ENCODE data around the gene HRH3. TPM values are rescaled to one million over a fixed set of nuclear protein-coding genes. Genes with fewer than 3 reads are reported as not detected.

Gene HRH3
- total RNA-seq, 5 donors from 2014 or later (not counting 1 experiment from before 2014, with no cell fraction given): not detected

DNA sequence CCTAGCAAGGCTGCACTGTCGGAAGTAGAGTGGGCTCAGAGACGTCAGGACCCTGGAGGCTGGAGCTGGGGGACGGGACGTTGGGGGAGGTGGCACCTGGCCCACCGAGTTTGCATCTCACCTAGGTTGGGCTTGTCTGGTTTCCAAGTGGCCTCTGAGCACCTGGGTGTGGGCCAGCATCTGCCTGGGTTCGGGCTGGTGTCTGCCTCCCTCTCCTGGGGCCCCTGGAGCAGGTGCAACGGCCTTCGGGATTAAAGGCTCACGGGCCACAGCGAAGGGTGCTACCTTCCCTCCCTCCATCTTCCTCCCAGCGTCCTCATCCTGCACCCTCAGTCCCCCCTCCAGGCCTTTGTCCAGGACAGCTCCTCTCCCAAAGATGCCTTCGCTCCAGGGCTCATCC is 6.0 kb downstream of the HRH3 start:
- 56% methylated on average over 12 of the region's 12 CpGs for WGBS (ENCODE audit: insufficient coverage)
- peaks cover 0 to 81% of the 10 kb centered on the region in 2 experiments for H3K27me3 ChIP-seq (replicated peaks in 1 of 2; ENCODE audit: control insufficient read depth in 2 of 2, extremely low read depth in 1 of 2, insufficient read depth in 2 of 2, low read length in 1 of 2)
- no peaks in the 10 kb centered on the region for H3K36me3 Mint-ChIP-seq

GRCh38 chr20:62212299-62212698 is 7.8 kb downstream of the HRH3 start:
- Mint-ChIP-seq H3K4me3 (no peak overlapping the region), H3K9me3 (no peaks in the 10 kb centered on the region), H3K27ac (no peak overlapping the region), H3K27me3 (peaks cover 7 to 31% of the 10 kb centered on the region in 2 donors), H3K4me1 (no peaks in the 10 kb centered on the region), H3K36me3 (peaks cover under 1% of the 10 kb centered on the region)
- Histone ChIP-seq H3K27me3 (replicated peaks in 1 of 2; ENCODE audit: control insufficient read depth in 2 of 2, extremely low read depth in 1 of 2, insufficient read depth in 2 of 2, low read length in 1 of 2) (peaks cover 0 to 66% of the 10 kb centered on the region in 2 experiments), H3K4me1 (ENCODE audit: control insufficient read depth in 1 of 2, extremely low read depth in 1 of 2, insufficient read depth in 2 of 2, low read length in 2 of 2) (no peaks in the 10 kb centered on the region), H3K36me3 (ENCODE audit: control insufficient read depth in 2 of 2, extremely low read depth in 1 of 2, insufficient read depth in 1 of 2, low read length in 1 of 2) (no peaks in the 10 kb centered on the region), H3K4me3 (ENCODE audit: control insufficient read depth in 1 of 2, extremely low read depth in 1 of 2, low read length in 1 of 2) (no peak overlapping the region), H3K9me3 (no peaks in the 10 kb centered on the region), H3K27ac (ENCODE audit: low read length) (no peak overlapping the region)
- POLR2A ChIA-PET: no interaction called here
- DNase-seq (no peak), ATAC-seq (replicated peaks in 1 of 4) (no peak)
- CTCF ChIA-PET: no interaction called here
- 49% methylated on average over 10 of the region's 10 CpGs for WGBS (ENCODE audit: insufficient coverage)

More for the DNA sequence above, 6.0 kb downstream of the HRH3 start:
- Mint-ChIP-seq H3K27me3 (peaks cover 7 to 44% of the 10 kb centered on the region in 2 donors), H3K9me3 (no peaks in the 10 kb centered on the region), H3K4me3 (no peak overlapping the region), H3K27ac (no peak overlapping the region), H3K4me1 (peaks cover 0 to 3% (median 2%) of the 10 kb centered on the region in 3 donors)
- Histone ChIP-seq H3K4me3 (ENCODE audit: control insufficient read depth in 1 of 2, extremely low read depth in 1 of 2, low read length in 1 of 2) (no peak overlapping the region), H3K36me3 (ENCODE audit: control insufficient read depth in 2 of 2, extremely low read depth in 1 of 2, insufficient read depth in 1 of 2, low read length in 1 of 2) (no peaks in the 10 kb centered on the region), H3K27ac (ENCODE audit: low read length) (no peak overlapping the region), H3K9me3 (no peaks in the 10 kb centered on the region), H3K4me1 (ENCODE audit: control insufficient read depth in 1 of 2, extremely low read depth in 1 of 2, insufficient read depth in 2 of 2, low read length in 2 of 2) (peaks cover 0 to 2% of the 10 kb centered on the region in 2 experiments)
- ChIA-PET POLR2A (interaction anchor here in 1 of 2 donors (0.5 kb wide), 1 partner anchor 41 kb away, joined by 6 read pairs; no protein-coding TSS in a partner anchor), CTCF (no interaction called here)
- DNase-seq (no peak), ATAC-seq (replicated peaks in 1 of 4) (no peak)

DNA sequence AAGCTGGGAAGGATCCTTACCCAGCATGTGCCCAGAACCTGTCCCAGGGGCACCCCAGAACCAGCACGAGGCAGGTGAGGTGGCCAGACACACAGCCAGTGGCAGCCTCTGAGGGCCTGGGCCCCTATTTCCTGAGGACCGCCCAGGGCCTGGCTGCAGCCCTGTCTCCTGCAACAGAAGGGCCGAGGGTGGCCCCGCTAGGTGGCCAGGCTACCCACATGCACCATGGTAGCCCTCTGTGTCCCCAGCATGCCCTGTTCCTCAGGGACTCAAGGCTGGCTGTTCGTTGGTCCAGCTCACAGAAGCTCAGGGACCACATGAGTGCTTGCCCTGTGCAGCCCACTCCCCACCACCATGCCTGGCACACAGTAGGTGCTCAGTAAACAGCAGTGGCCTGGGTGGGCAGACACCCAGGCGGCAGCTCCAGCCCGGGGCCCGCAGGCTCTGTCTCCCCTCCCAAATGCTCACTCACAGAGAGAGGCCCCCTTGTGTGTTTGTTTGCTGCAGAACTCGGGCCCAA is 8.2 kb downstream of the HRH3 start:
- POLR2A ChIA-PET: no interaction called here
- CTCF ChIA-PET: no interaction called here
- Histone ChIP-seq H3K27ac (ENCODE audit: low read length) (no peak overlapping the region), H3K27me3 (replicated peaks in 1 of 2; ENCODE audit: control insufficient read depth in 2 of 2, extremely low read depth in 1 of 2, insufficient read depth in 2 of 2, low read length in 1 of 2) (peaks cover 0 to 62% of the 10 kb centered on the region in 2 experiments), H3K9me3 (no peaks in the 10 kb centered on the region), H3K4me1 (ENCODE audit: control insufficient read depth in 1 of 2, extremely low read depth in 1 of 2, insufficient read depth in 2 of 2, low read length in 2 of 2) (no peaks in the 10 kb centered on the region), H3K36me3 (ENCODE audit: control insufficient read depth in 2 of 2, extremely low read depth in 1 of 2, insufficient read depth in 1 of 2, low read length in 1 of 2) (no peaks in the 10 kb centered on the region), H3K4me3 (ENCODE audit: control insufficient read depth in 1 of 2, extremely low read depth in 1 of 2, low read length in 1 of 2) (no peak overlapping the region)
- Mint-ChIP-seq H3K27ac (no peak overlapping the region), H3K4me3 (no peak overlapping the region), H3K27me3 (peaks cover 4 to 27% of the 10 kb centered on the region in 2 donors), H3K36me3 (peaks cover 4% of the 10 kb centered on the region), H3K9me3 (no peaks in the 10 kb centered on the region), H3K4me1 (no peaks in the 10 kb centered on the region)
- WGBS (ENCODE audit: insufficient coverage): 75% methylated on average over 8 of the region's 9 CpGs
- ATAC-seq (replicated peaks in 1 of 4) (no peak), DNase-seq (no peak)

DNA sequence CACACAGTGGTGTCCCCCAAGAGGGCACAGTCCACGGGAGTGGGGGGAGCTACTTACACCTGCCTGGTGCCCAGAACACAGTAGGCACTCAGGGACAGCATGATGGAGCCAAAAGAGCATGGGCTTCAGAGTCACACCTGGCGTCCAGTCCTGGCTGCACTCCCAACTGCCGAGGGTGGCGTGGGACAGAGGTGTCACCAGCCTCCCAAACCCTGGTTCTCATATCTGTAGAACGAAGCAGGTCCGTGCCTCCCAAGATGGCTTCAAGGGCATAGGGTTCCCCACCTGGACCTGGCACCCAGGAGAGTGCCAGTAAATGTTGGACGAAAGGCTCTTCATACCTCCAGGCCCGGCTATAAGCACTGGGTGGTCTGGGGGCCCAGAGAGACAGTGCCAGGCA is 8.9 kb downstream of the HRH3 start:
- H3K27ac ChIP-seq (ENCODE audit: low read length): no peak overlapping the region
- no peak overlapping the region for H3K4me3 ChIP-seq (ENCODE audit: control insufficient read depth in 1 of 2, extremely low read depth in 1 of 2, low read length in 1 of 2)
- ATAC-seq (replicated peaks in 1 of 4) (no peak), DNase-seq (no peak)
- no peaks in the 10 kb centered on the region for H3K9me3 Mint-ChIP-seq
- CTCF ChIA-PET: no interaction called here
- H3K36me3 ChIP-seq (ENCODE audit: control insufficient read depth in 2 of 2, extremely low read depth in 1 of 2, insufficient read depth in 1 of 2, low read length in 1 of 2): peaks cover 0 to 1% of the 10 kb centered on the region in 2 donors
- no peaks in the 10 kb centered on the region for H3K9me3 ChIP-seq
- peaks cover 0 to 58% of the 10 kb centered on the region in 2 experiments for H3K27me3 ChIP-seq (replicated peaks in 1 of 2; ENCODE audit: control insufficient read depth in 2 of 2, extremely low read depth in 1 of 2, insufficient read depth in 2 of 2, low read length in 1 of 2)
- H3K27ac Mint-ChIP-seq: no peak overlapping the region
- peaks cover 4 to 27% of the 10 kb centered on the region in 2 donors for H3K27me3 Mint-ChIP-seq
- H3K4me3 Mint-ChIP-seq: no peak overlapping the region
- 81% methylated on average over 8 of the region's 8 CpGs for WGBS (ENCODE audit: insufficient coverage)
- no peaks in the 10 kb centered on the region for H3K4me1 ChIP-seq (ENCODE audit: control insufficient read depth in 1 of 2, extremely low read depth in 1 of 2, insufficient read depth in 2 of 2, low read length in 2 of 2)
- no peaks in the 10 kb centered on the region for H3K4me1 Mint-ChIP-seq
- POLR2A ChIA-PET: no interaction called here
- peaks cover 4% of the 10 kb centered on the region for H3K36me3 Mint-ChIP-seq

DNA sequence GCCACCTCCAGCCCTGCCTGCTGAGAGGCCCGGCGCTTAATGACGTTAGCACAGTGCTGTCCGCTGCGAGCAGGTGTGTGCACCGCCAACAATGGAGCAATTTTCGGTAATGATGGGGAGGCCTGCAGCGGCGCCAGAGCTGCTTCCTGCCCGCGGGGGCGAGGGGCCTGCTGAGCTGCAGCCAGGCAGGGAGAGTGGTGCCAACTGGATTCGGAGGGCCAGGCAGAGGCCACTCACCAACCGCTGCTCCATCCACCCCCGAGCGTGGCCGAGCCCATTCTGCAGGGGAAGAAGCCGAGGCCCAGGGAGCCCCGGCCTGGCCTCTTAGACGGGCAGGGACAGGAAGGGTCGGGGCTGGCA is 9.6 kb downstream of the HRH3 start:
- peaks cover 0 to 4% of the 10 kb centered on the region in 2 donors for H3K36me3 ChIP-seq (ENCODE audit: control insufficient read depth in 2 of 2, extremely low read depth in 1 of 2, insufficient read depth in 1 of 2, low read length in 1 of 2)
- Mint-ChIP-seq H3K9me3 (no peaks in the 10 kb centered on the region), H3K4me1 (no peaks in the 10 kb centered on the region), H3K27ac (no peak overlapping the region), H3K36me3 (peaks cover 4% of the 10 kb centered on the region), H3K27me3 (peaks cover 4 to 25% of the 10 kb centered on the region in 2 donors), H3K4me3 (no peak overlapping the region)
- H3K9me3 ChIP-seq: no peaks in the 10 kb centered on the region
- POLR2A ChIA-PET: no interaction called here
- H3K4me1 ChIP-seq (ENCODE audit: control insufficient read depth in 1 of 2, extremely low read depth in 1 of 2, insufficient read depth in 2 of 2, low read length in 2 of 2): no peaks in the 10 kb centered on the region
- H3K27ac ChIP-seq (ENCODE audit: low read length): no peak overlapping the region
- DNase-seq: no peak
- CTCF ChIA-PET: no interaction called here
- H3K27me3 ChIP-seq (replicated peaks in 1 of 2; ENCODE audit: control insufficient read depth in 2 of 2, extremely low read depth in 1 of 2, insufficient read depth in 2 of 2, low read length in 1 of 2): peaks cover 0 to 51% of the 10 kb centered on the region in 2 experiments
- no peak for ATAC-seq (replicated peaks in 1 of 4)
- H3K4me3 ChIP-seq (ENCODE audit: control insufficient read depth in 1 of 2, extremely low read depth in 1 of 2, low read length in 1 of 2): no peak overlapping the region
- 77% methylated on average over 16 of the region's 21 CpGs for WGBS (ENCODE audit: insufficient coverage)

DNA sequence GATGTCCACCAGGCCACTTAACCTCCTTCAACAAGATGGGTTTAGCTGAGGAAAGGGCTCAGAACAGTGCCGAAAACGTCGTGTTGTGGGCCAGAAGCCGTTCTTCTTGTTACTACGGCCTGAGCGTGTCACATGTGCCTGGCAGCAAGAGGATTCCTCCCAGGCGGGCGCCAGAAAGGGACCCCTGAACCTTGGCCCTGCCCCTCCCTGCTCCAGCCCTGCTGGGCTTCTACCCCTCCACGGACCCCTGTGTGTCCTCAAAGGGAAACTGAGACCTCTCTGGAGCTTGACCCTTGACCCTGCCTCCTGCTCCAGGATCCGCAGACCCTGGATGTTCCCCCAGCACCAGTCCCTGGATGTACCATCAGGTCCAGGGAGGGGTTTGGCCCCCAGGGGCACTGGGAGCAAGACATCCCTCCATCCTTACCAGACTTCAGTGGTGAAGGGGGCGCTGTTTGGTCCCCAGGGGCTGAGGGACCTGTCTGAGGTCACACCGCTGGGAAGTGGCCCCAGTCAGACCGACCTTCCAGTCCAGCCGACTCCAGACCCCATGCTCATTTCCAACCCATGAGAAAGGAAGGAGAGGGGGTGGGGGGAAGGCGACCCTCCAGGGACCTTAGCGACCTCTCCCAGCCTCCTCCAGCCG is 10.1 kb downstream of the HRH3 start:
- peaks cover 0 to 50% of the 10 kb centered on the region in 2 experiments for H3K27me3 ChIP-seq (replicated peaks in 1 of 2; ENCODE audit: control insufficient read depth in 2 of 2, extremely low read depth in 1 of 2, insufficient read depth in 2 of 2, low read length in 1 of 2)
- ChIA-PET POLR2A (no interaction called here), CTCF (no interaction called here)
- peaks cover 0 to 4% of the 10 kb centered on the region in 2 donors for H3K36me3 ChIP-seq (ENCODE audit: control insufficient read depth in 2 of 2, extremely low read depth in 1 of 2, insufficient read depth in 1 of 2, low read length in 1 of 2)
- no peaks in the 10 kb centered on the region for H3K9me3 ChIP-seq
- H3K4me3 ChIP-seq (ENCODE audit: control insufficient read depth in 1 of 2, extremely low read depth in 1 of 2, low read length in 1 of 2): no peak overlapping the region
- no peak overlapping the region for H3K27ac ChIP-seq (ENCODE audit: low read length)
- Mint-ChIP-seq H3K9me3 (no peaks in the 10 kb centered on the region), H3K27ac (no peak overlapping the region), H3K4me3 (no peak overlapping the region), H3K27me3 (peaks cover 4 to 20% of the 10 kb centered on the region in 2 donors), H3K36me3 (peaks cover 4% of the 10 kb centered on the region), H3K4me1 (no peaks in the 10 kb centered on the region)
- H3K4me1 ChIP-seq (ENCODE audit: control insufficient read depth in 1 of 2, extremely low read depth in 1 of 2, insufficient read depth in 2 of 2, low read length in 2 of 2): no peaks in the 10 kb centered on the region
- ATAC-seq (replicated peaks in 1 of 4) (no peak), DNase-seq (no peak)
- 66% methylated on average over 12 of the region's 17 CpGs for WGBS (ENCODE audit: insufficient coverage)
